GM23248 (cell line): ENCODE measurements around the gene CACNA1E.

Source experiments
- EZH2 ChIP-seq: fragments of 200-600 bp; sonication (generic); IDR thresholded peaks from 2 replicates; pipeline ENCODE4 v1.6.1; 2018; ENCODE audit warnings: antibody characterized with exemption, mild to moderate bottlenecking; ENCODE audit not compliant: insufficient read depth, poor library complexity, severe bottlenecking
- EZH2phosphoT487 ChIP-seq: fragments of 200-600 bp; sonication (generic); IDR thresholded peaks from 2 replicates; pipeline ENCODE4 v1.6.1; 2018; ENCODE audit warnings: antibody characterized with exemption, moderate library complexity, mild to moderate bottlenecking, low read depth; ENCODE audit not compliant: insufficient read depth

DNA sequence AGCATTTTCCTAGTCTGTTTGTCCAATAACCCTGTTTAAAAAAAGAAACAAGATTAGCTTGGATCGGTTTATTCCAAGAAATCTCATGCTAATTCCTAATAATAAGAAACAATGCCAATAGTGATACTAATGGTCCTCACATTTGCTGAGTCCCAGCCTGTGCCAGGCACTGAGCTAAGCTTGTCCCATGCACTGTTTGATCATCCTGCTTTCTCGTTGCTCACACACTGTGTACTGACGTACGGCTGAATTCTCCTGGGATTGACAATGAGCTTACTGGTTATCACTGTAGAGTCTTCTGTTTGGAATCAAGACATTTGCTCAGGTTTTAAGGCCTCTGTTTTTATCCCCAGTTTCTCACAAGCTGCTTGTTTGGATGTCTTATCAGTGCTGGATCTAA is 71.1 kb downstream of the CACNA1E start:
- no peak for TF ChIP-seq EZH2
- TF ChIP-seq EZH2phosphoT487, result no peak
